Measurements from ENCODE around the gene JAK3.
A peak's percentile ranks its signal among the peaks of the same experiment; 100 is the strongest.
"Not testable (repeated sequence)": the region's sequence is repeated elsewhere in the genome, so short reads cannot be mapped to it uniquely, and the experiment has no call there.

Gene JAK3

DNA sequence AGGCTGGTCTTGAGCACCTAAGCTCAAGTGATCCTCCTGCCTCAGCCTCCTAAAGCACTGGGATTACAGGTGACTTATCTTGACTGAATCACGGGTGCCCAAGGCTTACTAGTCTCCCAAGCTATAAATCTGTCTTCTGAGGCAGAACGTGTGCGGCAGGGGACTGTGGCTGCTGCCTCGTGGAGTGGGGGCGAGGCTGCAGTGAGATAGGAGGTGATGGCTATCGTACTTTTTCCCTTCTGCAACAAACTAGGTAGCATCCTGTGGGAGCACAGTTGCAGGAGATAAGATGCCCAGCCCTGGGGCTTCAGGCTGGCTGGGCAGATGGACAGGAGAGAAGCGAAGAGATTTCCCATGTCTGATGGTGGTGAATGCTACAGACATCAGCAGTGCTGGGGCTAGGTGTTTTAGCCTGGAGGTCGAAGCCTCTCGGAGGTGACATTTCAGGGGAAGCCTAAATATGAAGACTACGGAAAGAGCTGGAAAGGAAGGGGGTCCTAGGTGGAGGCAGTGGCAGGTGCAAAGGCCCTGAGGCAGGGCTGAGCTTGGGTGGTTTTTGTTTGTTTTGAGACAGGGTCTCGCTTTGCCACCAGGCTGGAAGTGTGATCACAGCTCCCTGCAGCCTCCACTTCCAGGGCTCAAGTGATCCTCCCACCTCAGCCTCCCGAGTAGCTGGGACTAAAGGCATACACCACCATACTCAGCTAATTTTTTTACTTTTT is 45.5 kb downstream of the JAK3 start:
- no peak for DNase-seq

DNA sequence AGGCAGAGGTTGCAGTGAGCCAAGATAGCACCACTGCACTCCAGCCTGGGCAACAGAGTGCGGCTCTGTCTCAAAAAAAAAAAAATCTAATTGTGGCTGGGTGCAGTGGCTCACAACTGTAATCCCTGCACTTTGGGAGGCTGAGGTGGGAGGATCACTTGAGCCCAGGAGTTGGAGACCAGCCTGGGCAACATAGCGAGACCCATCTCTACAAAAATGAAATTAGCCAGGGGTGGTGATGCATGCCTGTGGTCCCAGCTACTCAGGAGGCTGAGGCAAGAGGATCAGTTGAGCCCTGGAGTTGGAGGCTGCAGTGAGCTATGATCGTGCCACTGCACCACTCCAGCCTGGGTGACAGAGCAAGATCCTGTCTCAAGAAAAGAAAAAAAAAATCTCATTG is 49.2 kb downstream of the JAK3 start:
- DNase-seq: not testable (repeated sequence)

- DNase-seq: no peak
Observed at GRCh38 chr19:17797424-17798201, 50.2 kb downstream of the JAK3 start.

- no peak for DNase-seq
Observed at GRCh38 chr19:17796838-17797423, 50.9 kb downstream of the JAK3 start.

DNA sequence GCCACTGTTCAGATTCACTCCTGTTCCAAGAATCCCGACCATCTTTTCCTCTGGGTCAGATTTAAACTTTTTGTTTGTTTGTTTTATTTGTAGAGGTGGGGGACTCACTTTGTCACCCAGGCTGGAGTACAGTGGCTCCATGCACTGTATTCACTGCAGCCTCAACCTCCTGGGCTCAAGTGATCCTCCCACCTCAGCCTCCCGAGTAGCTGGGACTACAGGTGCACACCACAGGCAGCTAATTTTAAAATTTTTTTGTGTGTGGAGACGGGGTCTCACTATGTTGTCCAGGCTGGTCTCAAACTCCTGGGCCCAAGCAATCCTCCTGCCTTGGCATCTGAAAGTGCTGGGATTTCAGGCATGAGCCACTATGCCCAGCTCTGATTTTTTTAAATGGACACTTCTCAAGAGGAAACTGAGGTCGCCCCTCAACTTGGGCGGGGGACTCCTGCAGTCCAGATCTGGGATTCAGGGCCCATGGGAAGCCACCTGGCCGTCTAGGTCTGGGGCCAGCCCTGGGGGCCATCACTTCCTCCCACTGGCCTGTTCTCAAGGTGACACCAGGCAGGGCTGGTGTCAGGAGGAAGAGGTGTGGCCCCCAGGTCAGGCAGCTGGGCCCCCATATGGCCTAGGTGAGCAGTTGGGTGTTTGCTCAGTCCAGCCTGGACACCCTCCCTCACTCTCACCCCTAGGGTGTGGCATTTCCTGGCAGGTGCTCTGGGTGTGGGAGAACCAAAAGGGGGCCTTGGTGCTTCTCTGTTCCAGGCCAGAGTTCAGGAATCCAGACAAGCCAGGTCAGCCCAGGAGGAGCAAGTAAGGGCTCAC is 51.6 kb downstream of the JAK3 start:
- no peak for DNase-seq

DNA sequence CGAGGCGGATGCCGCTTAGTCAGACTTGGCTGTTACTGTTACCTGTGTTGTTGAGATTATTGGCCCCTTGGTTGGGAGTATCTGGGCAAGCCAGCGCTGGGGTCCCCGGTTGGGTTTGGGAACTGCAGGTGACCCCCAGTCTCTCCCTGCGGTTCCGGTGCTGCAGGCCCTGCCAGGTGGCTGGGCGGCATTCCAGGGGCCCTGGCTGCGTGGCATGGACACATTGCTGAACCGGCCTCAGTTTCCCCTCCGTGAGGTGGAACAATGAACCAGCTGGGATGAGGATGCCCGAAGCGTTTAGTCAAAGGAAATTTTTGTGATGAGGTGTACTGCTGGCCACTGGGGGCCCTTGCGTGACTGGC is 52.3 kb downstream of the JAK3 start:
- no peak for DNase-seq

DNA sequence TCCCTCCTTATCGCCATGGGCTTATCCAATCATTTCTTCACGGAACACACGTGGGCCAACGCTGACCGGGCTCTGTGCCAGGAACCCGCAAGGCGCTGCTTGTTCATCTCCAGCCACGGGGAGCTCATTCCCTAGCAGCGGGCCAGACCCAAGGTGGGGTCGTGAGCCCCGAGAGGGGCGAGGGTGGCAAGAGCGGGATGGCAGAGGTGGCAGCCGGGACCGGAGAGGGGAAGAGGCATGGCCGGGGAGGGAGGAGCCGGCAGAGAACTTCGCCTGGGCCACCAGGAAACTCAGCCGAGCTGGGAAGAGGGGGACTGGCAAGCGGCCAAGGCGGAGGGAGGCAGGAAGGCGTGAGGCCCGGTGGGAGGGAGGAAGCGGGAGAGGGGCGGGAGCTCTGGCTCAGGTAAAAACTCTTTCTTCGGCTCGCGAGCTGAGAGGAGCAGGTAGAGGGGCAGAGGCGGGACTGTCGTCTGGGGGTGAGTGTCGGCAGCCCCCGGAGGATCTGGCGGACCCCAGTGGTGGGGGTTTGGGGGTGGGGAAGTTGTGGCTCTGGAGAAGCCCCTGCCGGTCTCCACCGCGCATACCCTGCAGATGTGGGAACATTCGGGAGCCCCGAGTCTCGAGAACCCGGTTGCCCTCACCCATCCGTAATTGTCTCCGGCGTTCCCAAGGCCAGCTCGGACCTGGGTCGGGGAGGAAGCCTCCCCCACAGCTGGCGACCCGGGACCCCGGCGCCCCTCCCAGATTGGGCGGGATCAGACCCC is 52.9 kb downstream of the JAK3 start, which contains the start of gene B3GNT3:
TSS of gene B3GNT3 (plus strand) at position 408 of the 764 bp plus-strand sequence. CDS start 12,670 bp downstream, outside the sequence.
- DNase-seq: peak; percentile 30

- DNase-seq: no peak
Observed at GRCh38 chr19:17794412-17794730, 53.4 kb downstream of the JAK3 start.

- no peak for DNase-seq
Observed at GRCh38 chr19:17790059-17790780, 57.6 kb downstream of the JAK3 start.

- no peak for DNase-seq
Observed at GRCh38 chr19:17788632-17789031, 59.1 kb downstream of the JAK3 start.

DNA sequence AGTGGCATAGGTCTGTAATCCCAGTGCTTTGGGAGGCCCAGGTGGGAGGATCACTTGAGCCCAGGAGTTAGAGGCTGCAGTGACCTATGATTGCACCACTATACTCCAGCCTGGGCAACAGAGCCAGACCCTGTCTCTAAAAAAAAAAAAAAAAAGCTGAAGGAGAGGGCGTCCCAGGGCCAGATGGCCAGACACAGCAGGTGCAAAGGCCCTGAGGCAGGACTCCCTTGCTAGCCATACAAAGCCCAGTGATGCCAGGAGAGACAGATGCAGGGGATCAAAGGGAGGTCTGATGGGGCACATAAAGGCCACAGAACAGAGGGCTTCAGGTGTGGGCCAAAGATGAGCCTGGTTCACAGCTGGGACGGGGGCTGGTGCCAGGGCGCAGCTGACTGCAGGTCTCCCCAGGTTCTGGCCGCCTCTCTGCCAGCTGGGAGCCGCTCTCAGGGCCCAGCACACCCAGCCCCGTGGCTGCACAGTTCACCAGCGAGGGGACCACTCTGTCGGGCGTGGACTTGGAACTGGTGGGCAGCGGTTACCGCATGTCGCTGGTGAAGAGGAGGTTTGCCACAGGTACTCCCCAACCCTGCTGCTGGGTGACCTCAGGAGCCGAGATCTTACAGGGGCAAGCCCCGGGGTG is 60.4 kb downstream of the JAK3 start:
- no peak for DNase-seq

GRCh38 chr19:17784201-17785008 is 63.4 kb downstream of the JAK3 start:
- DNase-seq: peak; percentile 60

- DNase-seq: not testable (repeated sequence)
Observed at GRCh38 chr19:17783721-17784120, 64.1 kb downstream of the JAK3 start.

DNA sequence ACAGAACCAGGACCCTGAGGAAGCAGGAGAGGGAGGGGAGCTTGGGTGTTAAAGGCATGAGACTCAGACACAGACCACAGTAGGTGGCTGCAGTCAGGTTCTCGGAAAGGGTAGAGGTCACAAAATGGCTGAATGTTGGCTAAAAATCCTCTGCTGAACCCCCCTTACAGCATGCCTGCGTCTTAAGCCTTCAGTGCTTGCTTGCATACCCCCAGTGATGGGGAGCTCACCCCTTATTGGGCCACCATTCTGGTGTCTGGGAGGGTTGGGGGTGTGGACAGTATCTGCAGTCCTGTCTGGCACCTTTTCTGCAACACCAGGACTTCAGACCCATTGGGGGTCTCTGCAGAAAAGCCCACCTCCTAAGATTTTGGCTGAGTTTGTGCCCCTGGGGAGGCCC is 67.0 kb downstream of the JAK3 start:
- DNase-seq: no peak

DNA sequence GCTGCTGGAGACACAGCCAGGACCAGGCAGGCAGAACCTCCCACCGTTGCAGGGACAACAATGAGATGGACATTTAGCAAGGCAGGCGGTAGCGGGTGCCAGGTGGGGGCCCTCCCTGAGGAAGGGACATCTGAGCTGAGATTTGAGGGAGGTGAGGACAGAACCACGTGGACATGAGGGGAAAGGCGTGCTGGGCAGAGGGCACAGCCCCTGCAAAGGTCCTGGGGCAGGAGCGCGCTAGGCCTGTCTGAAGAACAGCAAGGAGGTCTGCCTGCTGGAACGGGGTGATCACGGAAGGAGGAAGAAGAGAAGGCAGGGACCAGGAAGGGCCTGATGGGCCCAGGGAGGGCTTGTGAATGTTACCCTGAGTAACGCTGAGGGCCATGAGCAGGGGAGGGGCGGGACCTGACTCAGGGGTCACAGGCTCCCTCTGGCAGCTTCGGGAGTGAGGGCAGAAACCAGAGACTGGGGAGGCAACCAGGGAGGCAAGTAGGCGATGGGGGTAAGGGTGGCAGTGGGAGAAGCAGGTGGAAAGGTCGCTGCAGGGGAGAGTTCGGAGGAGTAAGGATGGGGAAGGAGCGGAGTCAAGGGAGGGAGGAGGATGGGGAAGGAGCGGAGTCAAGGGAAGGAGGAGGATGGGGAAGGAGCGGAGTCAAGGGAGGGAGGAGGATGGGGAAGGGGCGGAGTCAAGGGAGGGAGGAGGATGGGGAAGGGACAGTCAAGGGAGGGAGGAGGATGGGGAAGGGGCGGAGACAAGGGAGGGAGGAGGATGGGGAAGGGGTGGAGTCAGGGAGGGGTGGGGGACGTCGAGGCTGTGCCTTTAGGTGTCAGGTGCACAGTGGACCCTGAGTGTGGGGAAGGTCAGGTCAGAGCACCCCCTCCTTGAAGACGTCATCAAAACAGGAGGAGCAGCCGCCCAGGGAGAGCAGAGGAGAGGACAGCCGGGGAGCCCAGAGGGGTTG is 68.5 kb downstream of the JAK3 start:
- DNase-seq: no peak

DNA sequence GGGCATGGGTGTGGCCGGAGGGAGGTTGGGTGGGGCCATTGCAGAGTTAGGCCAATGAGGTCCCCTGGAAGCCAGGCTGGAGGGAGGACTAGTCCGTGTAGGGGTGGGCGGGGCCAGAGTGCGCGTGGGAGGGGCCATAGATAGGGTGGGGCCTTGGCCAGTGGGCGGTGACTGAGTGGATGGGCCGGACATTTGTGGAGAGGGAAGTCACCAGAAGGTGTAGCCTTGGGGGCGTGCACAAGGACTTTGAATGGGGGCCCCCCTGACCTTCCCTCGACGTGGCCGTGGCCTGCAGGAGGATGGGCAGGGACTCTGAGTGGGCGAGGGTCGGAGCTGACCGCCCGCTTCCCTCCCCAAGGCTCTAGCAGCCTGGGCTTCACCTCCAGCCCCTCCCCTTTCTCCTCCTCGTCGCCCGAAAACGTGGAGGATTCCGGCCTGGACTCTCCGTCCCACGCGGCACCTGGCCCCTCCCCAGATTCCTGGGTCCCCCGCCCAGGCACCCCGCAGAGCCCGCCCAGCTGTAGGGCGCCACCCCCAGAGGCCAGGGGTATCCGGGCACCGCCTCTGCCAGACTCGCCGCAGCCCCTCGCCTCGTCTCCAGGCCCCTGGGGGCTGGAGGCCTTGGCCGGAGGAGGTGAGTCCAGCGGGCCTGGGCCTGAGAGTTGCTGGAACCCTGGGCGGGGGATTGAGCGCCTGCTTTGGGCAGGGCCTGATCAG is 69.4 kb downstream of the JAK3 start:
- DNase-seq: no peak

GRCh38 chr19:17777840-17778239 is 69.9 kb downstream of the JAK3 start:
- not testable (repeated sequence) for DNase-seq

All from central memory CD4-positive, alpha-beta T cell (primary cell).